Uterus (tissue), 4 donors: ENCODE results near the gene GAD1. TPM values are rescaled to one million over a fixed set of nuclear protein-coding genes. Genes with fewer than 3 reads are reported as not detected.

ENCODE experiments used
- DNase-seq, 2 donors: peaks; one replicate each; pipeline ENCODE4 v3.0.0-alpha.2; 2019 to 2020
- H3K27ac ChIP-seq, 2 donors: fragments of 200-600 bp; sonication (generic); 1 replicate in 1 of 2; 2 replicates in 1 of 2; pipeline ENCODE4 v1.5.1; 2016 to 2018
- H3K27me3 ChIP-seq, 2 donors: fragments of 200-600 bp; sonication (generic); one replicate each; pipeline ENCODE4 v1.5.1; 2018 to 2019; ENCODE audit warnings: control low read depth in 1 of 2
- H3K36me3 ChIP-seq, 2 donors: fragments of 200-600 bp; sonication (generic); one replicate each; pipeline ENCODE4 v1.5.1; 2019; ENCODE audit warnings: control low read depth in 1 of 2
- H3K4me1 ChIP-seq, 2 donors: fragments of 200-600 bp; sonication (generic); one replicate each; pipeline ENCODE4 v1.5.1; 2018 to 2019; ENCODE audit warnings: control low read depth in 1 of 2
- H3K4me3 ChIP-seq, 2 donors: fragments of 200-600 bp; sonication (generic); 1 replicate in 1 of 2; 2 replicates in 1 of 2; pipeline ENCODE4 v1.5.1; 2018 to 2019; ENCODE audit warnings: mild to moderate bottlenecking in 1 of 2
- H3K9me3 ChIP-seq, 2 donors: fragments of 200-600 bp; sonication (generic); one replicate each; pipeline ENCODE4 v1.5.1; 2019; ENCODE audit warnings: control low read depth in 1 of 2
- POLR2A ChIP-seq, 2 donors: fragments of 450-650 bp; IDR thresholded peaks; one replicate each; pipeline ENCODE4 v1.6.1; 2016; ENCODE audit warnings: antibody characterized with exemption in 2 of 2, mild to moderate bottlenecking in 1 of 2, moderate library complexity in 1 of 2
- intact Hi-C: fragments of 100-400 bp; cut with DNase I; formaldehyde crosslinking; loops from one replicate; pipeline ENCODE4 v1.15.1; 2023; ENCODE audit warnings: low total_unique reads
- total RNA-seq, 4 donors: library from RNA; depleted of rRNA in 3 of 4; stranded (reverse); fragments of >200 nt in 3 of 4; gene quantifications; one replicate each; pipeline versions ENCODE4 v1.1.0 to v1.2.4, GENCODE V29; 2014 to 2023
- TF ChIP-seq, protein P1 (sequence below), 4 experiments: fragments of 200-600 bp in 2 of 4; fragments of 450-650 bp in 2 of 4; sonication (generic) in 2 of 4; IDR thresholded peaks; one replicate each; pipeline ENCODE4 v1.5.1; 2016 to 2019; ENCODE audit warnings: antibody characterized with exemption in 4 of 4, mild to moderate bottlenecking in 2 of 4, moderate library complexity in 1 of 4
- donor health status: DM: yes; HTN: yes; CAD: no.

GAD1 gene
- total RNA-seq, 4 donors from 2014 or later, result 0.83 to 1.6 TPM; not detected in 2

- Histone ChIP-seq H3K4me3 (no peak overlapping the region), H3K4me1 (no peaks in the 10 kb centered on the region), H3K27ac (no peak overlapping the region), H3K9me3 (no peaks in the 10 kb centered on the region), H3K36me3 (no peaks in the 10 kb centered on the region), H3K27me3 (no peaks in the 10 kb centered on the region)
- intact Hi-C loops, result no loop called here
- DNase-seq, result no peak
- TF ChIP-seq, protein P1, sequence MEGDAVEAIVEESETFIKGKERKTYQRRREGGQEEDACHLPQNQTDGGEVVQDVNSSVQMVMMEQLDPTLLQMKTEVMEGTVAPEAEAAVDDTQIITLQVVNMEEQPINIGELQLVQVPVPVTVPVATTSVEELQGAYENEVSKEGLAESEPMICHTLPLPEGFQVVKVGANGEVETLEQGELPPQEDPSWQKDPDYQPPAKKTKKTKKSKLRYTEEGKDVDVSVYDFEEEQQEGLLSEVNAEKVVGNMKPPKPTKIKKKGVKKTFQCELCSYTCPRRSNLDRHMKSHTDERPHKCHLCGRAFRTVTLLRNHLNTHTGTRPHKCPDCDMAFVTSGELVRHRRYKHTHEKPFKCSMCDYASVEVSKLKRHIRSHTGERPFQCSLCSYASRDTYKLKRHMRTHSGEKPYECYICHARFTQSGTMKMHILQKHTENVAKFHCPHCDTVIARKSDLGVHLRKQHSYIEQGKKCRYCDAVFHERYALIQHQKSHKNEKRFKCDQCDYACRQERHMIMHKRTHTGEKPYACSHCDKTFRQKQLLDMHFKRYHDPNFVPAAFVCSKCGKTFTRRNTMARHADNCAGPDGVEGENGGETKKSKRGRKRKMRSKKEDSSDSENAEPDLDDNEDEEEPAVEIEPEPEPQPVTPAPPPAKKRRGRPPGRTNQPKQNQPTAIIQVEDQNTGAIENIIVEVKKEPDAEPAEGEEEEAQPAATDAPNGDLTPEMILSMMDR (IDR thresholded peaks at IDR 0.05), result no peak
- TF ChIP-seq POLR2A (IDR thresholded peaks at IDR 0.05), result no peak
These were observed 29.6 kb downstream of the GAD1 start for GRCh38 chr2:170846314-170846713.

- Histone ChIP-seq H3K9me3 (no peaks in the 10 kb centered on the region), H3K27ac (no peak overlapping the region), H3K4me1 (no peaks in the 10 kb centered on the region), H3K36me3 (no peaks in the 10 kb centered on the region), H3K4me3 (no peak overlapping the region), H3K27me3 (no peaks in the 10 kb centered on the region)
- DNase-seq, result no peak
- intact Hi-C loops, result no loop called here
- TF ChIP-seq, protein P1 (IDR thresholded peaks at IDR 0.05), result no peak
- TF ChIP-seq POLR2A (IDR thresholded peaks at IDR 0.05), result no peak
These were observed 31.0 kb downstream of the GAD1 start for GRCh38 chr2:170847716-170848115.

- no peak overlapping the region for H3K27ac ChIP-seq
- intact Hi-C loops, result no loop called here
- H3K9me3 ChIP-seq, result no peaks in the 10 kb centered on the region
- H3K4me1 ChIP-seq, result no peaks in the 10 kb centered on the region
- no peaks in the 10 kb centered on the region for H3K27me3 ChIP-seq
- no peak overlapping the region for H3K4me3 ChIP-seq
- H3K36me3 ChIP-seq, result no peaks in the 10 kb centered on the region
- TF ChIP-seq, protein P1 (IDR thresholded peaks at IDR 0.05), result no peak
- no peak for TF ChIP-seq POLR2A (IDR thresholded peaks at IDR 0.05)
- DNase-seq, result no peak
These were observed 31.9 kb downstream of the GAD1 start for GRCh38 chr2:170848587-170848986.

DNA sequence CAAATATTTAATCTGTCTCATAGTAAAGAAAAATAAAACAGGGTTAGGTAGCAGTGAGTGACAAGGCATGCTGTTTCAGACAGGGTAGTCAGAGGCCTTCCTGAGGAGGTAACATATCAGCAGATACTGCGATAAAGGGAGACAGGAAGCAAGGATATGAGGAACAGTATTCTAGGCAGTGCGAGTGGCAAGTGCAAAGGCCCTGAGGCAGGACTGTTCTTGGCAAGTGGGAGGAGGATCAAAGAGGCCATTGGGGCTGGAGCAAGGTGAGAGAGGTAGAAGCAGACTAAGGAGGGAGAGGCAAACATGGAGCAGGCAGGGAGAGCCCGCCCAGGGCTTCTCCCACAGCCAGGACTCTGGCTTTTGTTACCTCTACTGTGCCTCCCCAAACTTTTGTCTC is 33.6 kb downstream of the GAD1 start:
- Histone ChIP-seq H3K4me1 (no peaks in the 10 kb centered on the region), H3K27ac (no peak overlapping the region), H3K9me3 (no peaks in the 10 kb centered on the region), H3K27me3 (no peaks in the 10 kb centered on the region), H3K4me3 (no peak overlapping the region), H3K36me3 (no peaks in the 10 kb centered on the region)
- DNase-seq, result no peak
- TF ChIP-seq, protein P1 (IDR thresholded peaks at IDR 0.05), result no peak
- no peak for TF ChIP-seq POLR2A (IDR thresholded peaks at IDR 0.05)
- intact Hi-C loops, result no loop called here

DNA sequence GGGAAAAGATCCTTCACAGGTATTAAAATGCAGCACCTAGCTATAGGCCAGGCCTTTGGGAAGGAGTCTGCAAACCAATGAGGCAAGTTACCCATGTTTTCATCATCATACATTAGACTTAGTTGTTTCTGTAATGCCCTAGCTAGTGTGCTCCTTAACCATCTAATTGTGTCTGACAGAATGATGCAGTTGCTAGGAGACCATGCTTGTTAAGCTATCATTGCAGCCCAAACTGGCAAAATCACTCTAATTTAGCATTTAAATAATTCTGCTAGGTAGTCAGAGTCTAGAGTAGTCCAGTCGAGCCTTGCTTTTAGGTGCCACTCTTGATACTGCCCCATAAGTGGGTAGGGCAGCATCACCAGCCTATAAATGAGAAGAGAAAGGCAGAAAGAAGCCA is 34.9 kb downstream of the GAD1 start:
- no peaks in the 10 kb centered on the region for H3K27me3 ChIP-seq
- no peaks in the 10 kb centered on the region for H3K9me3 ChIP-seq
- DNase-seq, result no peak
- no peak overlapping the region for H3K27ac ChIP-seq
- no peak overlapping the region for H3K4me3 ChIP-seq
- TF ChIP-seq POLR2A (IDR thresholded peaks at IDR 0.05), result no peak
- TF ChIP-seq, protein P1 (IDR thresholded peaks at IDR 0.05), result no peak
- intact Hi-C loops, result no loop called here
- no peaks in the 10 kb centered on the region for H3K4me1 ChIP-seq
- H3K36me3 ChIP-seq, result no peaks in the 10 kb centered on the region
